ENCODE results near the gene RBCK1.

Gene RBCK1

GRCh38 chr20:443223-443775, 35.2 kb downstream of the RBCK1 start:
- TF ChIP-seq EZH2phosphoT487 (IDR thresholded peaks at IDR 0.05; ENCODE audit: borderline replicate concordance): no peak
- Histone ChIP-seq H3K9me3 (ENCODE audit: insufficient read depth, low read depth, low read length) (no peaks in the 10 kb centered on the region), H4K20me1 (ENCODE audit: insufficient read depth, low read length, poor library complexity, severe bottlenecking) (peaks cover 6% of the 10 kb centered on the region), H3F3A (ENCODE audit: low read depth) (peaks cover 12% of the 10 kb centered on the region), H3K9me2 (replicated peaks; ENCODE audit: low read depth, low read length) (no peaks in the 10 kb centered on the region), H3K79me2 (ENCODE audit: insufficient read depth, low read length) (peaks cover 28% of the 10 kb centered on the region; the same call in 1 of the 2 replicates), H3K36me3 (ENCODE audit: insufficient read depth, low read length) (peaks cover 72% of the 10 kb centered on the region), H3K4me1 (ENCODE audit: insufficient read depth, low read length, poor library complexity, severe bottlenecking) (peaks cover 38% of the 10 kb centered on the region), H3K27me3 (ENCODE audit: insufficient read depth, low read length, poor library complexity, severe bottlenecking) (no peaks in the 10 kb centered on the region), H3K4me2 (ENCODE audit: low read depth, low read length, poor library complexity, severe bottlenecking) (no peak overlapping the region), H3K4me3 (ENCODE audit: low read length, poor library complexity, severe bottlenecking) (no peak overlapping the region), H3K9ac (ENCODE audit: low read depth, low read length, poor library complexity, severe bottlenecking) (no peak overlapping the region), H2AFZ (ENCODE audit: low read length) (no peak overlapping the region)

GRCh38 chr20:444117-444516, 36.0 kb downstream of the RBCK1 start:
- no peak for TF ChIP-seq EZH2phosphoT487 (IDR thresholded peaks at IDR 0.05; ENCODE audit: borderline replicate concordance)
- no peak for TF ChIP-seq CTCF (conservative IDR thresholded peaks at IDR 0.05; ENCODE audit: low read length)
- Histone ChIP-seq H3F3A (ENCODE audit: low read depth) (peaks cover 7% of the 10 kb centered on the region; the same call in 1 of the 2 replicates), H3K9ac (ENCODE audit: low read depth, low read length, poor library complexity, severe bottlenecking) (no peak overlapping the region), H4K20me1 (ENCODE audit: insufficient read depth, low read length, poor library complexity, severe bottlenecking) (peaks cover 6% of the 10 kb centered on the region), H3K27me3 (ENCODE audit: insufficient read depth, low read length, poor library complexity, severe bottlenecking) (no peaks in the 10 kb centered on the region), H3K9me2 (replicated peaks; ENCODE audit: low read depth, low read length) (no peaks in the 10 kb centered on the region), H3K9me3 (ENCODE audit: insufficient read depth, low read depth, low read length) (no peaks in the 10 kb centered on the region), H3K4me2 (ENCODE audit: low read depth, low read length, poor library complexity, severe bottlenecking) (no peak overlapping the region), H2AFZ (ENCODE audit: low read length) (no peak overlapping the region), H3K79me2 (ENCODE audit: insufficient read depth, low read length) (peaks cover 35% of the 10 kb centered on the region; the same call in 1 of the 2 replicates), H3K36me3 (ENCODE audit: insufficient read depth, low read length) (peaks cover 72% of the 10 kb centered on the region), H3K4me1 (ENCODE audit: insufficient read depth, low read length, poor library complexity, severe bottlenecking) (peaks cover 33% of the 10 kb centered on the region), H3K4me3 (ENCODE audit: low read length, poor library complexity, severe bottlenecking) (no peak overlapping the region)

GRCh38 chr20:444862-445426, 36.8 kb downstream of the RBCK1 start:
- peaks cover 68% of the 10 kb centered on the region for H3K36me3 ChIP-seq (ENCODE audit: insufficient read depth, low read length)
- H3K79me2 ChIP-seq (ENCODE audit: insufficient read depth, low read length): peaks cover 41% of the 10 kb centered on the region
- H3K4me1 ChIP-seq (ENCODE audit: insufficient read depth, low read length, poor library complexity, severe bottlenecking): peaks cover 24% of the 10 kb centered on the region
- no peaks in the 10 kb centered on the region for H3K9me3 ChIP-seq (ENCODE audit: insufficient read depth, low read depth, low read length)
- H3F3A ChIP-seq (ENCODE audit: low read depth): no peaks in the 10 kb centered on the region
- TF ChIP-seq EZH2phosphoT487 (IDR thresholded peaks at IDR 0.05; ENCODE audit: borderline replicate concordance) (no peak), CTCF (conservative IDR thresholded peaks at IDR 0.05; ENCODE audit: low read length) (no peak)
- no peak overlapping the region for H2AFZ ChIP-seq (ENCODE audit: low read length)
- H3K4me3 ChIP-seq (ENCODE audit: low read length, poor library complexity, severe bottlenecking): no peak overlapping the region
- no peaks in the 10 kb centered on the region for H3K9me2 ChIP-seq (replicated peaks; ENCODE audit: low read depth, low read length)
- peaks cover 6% of the 10 kb centered on the region for H4K20me1 ChIP-seq (ENCODE audit: insufficient read depth, low read length, poor library complexity, severe bottlenecking)
- H3K4me2 ChIP-seq (ENCODE audit: low read depth, low read length, poor library complexity, severe bottlenecking): no peak overlapping the region
- no peaks in the 10 kb centered on the region for H3K27me3 ChIP-seq (ENCODE audit: insufficient read depth, low read length, poor library complexity, severe bottlenecking)
- H3K9ac ChIP-seq (ENCODE audit: low read depth, low read length, poor library complexity, severe bottlenecking): no peak overlapping the region
